OCI-LY3 (cell line): ENCODE results near the gene OSBPL8.
"Not testable (repeated sequence)": the region's sequence is repeated elsewhere in the genome, so short reads cannot be mapped to it uniquely, and the experiment has no call there.

Experiments used
- H2AFZ ChIP-seq: fragments of 200-600, 300-600 bp; shearing (Covaris generic); 2 replicates; pipeline ENCODE4 v1.6.0; 2014; ENCODE audit warnings: antibody characterized with exemption, low read depth, low read length
- H3K27ac ChIP-seq: fragments of 200-600, 300-600 bp; sonication (generic); 2 replicates; pipeline ENCODE4 v1.5.1; 2014; ENCODE audit warnings: mild to moderate bottlenecking, low read length, moderate library complexity, mixed read lengths
- H3K27me3 ChIP-seq: fragments of 200-600, 300-600 bp; sonication (generic); 2 replicates; pipeline ENCODE4 v1.6.1; 2014; ENCODE audit warnings: low read depth, low read length, mixed read lengths
- H3K36me3 ChIP-seq: fragments of 200-600, 300-600 bp; sonication (generic); replicated peaks from 2 replicates; pipeline ENCODE3; 2014; ENCODE audit warnings: low read depth, low read length, mixed read lengths
- H3K4me1 ChIP-seq: fragments of 300-600, 200-600 bp; sonication (generic); 2 replicates; pipeline ENCODE4 v1.6.1; 2014; ENCODE audit warnings: low read length, mixed read lengths
- H3K4me2 ChIP-seq: fragments of 200-600, 300-600 bp; sonication (generic); 2 replicates; pipeline ENCODE4 v1.6.1; 2014; ENCODE audit warnings: low read length, mixed read lengths
- H3K4me3 ChIP-seq: fragments of 300-600, 200-600 bp; sonication (generic); 2 replicates; pipeline ENCODE4 v1.5.1; 2014; ENCODE audit warnings: antibody characterized with exemption, mild to moderate bottlenecking, low read length, moderate library complexity
- H3K79me2 ChIP-seq: fragments of 300-600, 200-600 bp; shearing (Covaris generic); 2 replicates; pipeline ENCODE4 v1.6.1; 2014; ENCODE audit warnings: mild to moderate bottlenecking, low read length, mixed read lengths
- H3K9ac ChIP-seq: fragments of 300-600, 200-600 bp; shearing (Covaris generic); 2 replicates; pipeline ENCODE4 v1.6.0; 2014; ENCODE audit warnings: mild to moderate bottlenecking, low read length, moderate library complexity
- H3K9me3 ChIP-seq: fragments of 200-600, 300-600 bp; shearing (Covaris generic); 2 replicates; pipeline ENCODE4 v1.6.1; 2014; ENCODE audit warnings: low read length, mixed read lengths; ENCODE audit not compliant: insufficient read depth
- H4K20me1 ChIP-seq: fragments of 200-600, 300-600 bp; sonication (generic); 2 replicates; pipeline ENCODE4 v1.6.1; 2016; ENCODE audit warnings: low read length, mixed read lengths; ENCODE audit not compliant: insufficient read depth
- CTCF ChIP-seq: fragments of 200-600, 300-600 bp; sonication (generic); IDR thresholded peaks from 2 replicates; pipeline ENCODE4 v1.5.1; 2014; ENCODE audit warnings: antibody characterized with exemption, low read length, low read depth
- EZH2phosphoT487 ChIP-seq: fragments of 200-600 bp; shearing (Covaris generic); IDR thresholded peaks from 2 replicates; pipeline ENCODE4 v1.6.1; 2018; ENCODE audit warnings: antibody characterized with exemption, mixed run types, low read depth

The OSBPL8 gene

GRCh38 chr12:76332606-76333005 lies 227.0 kb downstream of the OSBPL8 start:
- no peaks in the 10 kb centered on the region for H3K79me2 ChIP-seq
- H3K27me3 ChIP-seq = no peaks in the 10 kb centered on the region
- no peak overlapping the region for H3K9ac ChIP-seq
- H3K9me3 ChIP-seq = no peaks in the 10 kb centered on the region
- no peaks in the 10 kb centered on the region for H3K4me1 ChIP-seq
- H4K20me1 ChIP-seq = no peaks in the 10 kb centered on the region
- H3K4me2 ChIP-seq = no peak overlapping the region
- H3K27ac ChIP-seq = no peak overlapping the region
- H2AFZ ChIP-seq = no peak overlapping the region
- no peak overlapping the region for H3K4me3 ChIP-seq
- no peaks in the 10 kb centered on the region for H3K36me3 ChIP-seq
- no peak for TF ChIP-seq CTCF

GRCh38 chr12:76329606-76330005 lies 230.0 kb downstream of the OSBPL8 start:
- no peak overlapping the region for H3K4me2 ChIP-seq
- H3K36me3 ChIP-seq = no peaks in the 10 kb centered on the region
- no peak overlapping the region for H2AFZ ChIP-seq
- no peak overlapping the region for H3K9ac ChIP-seq
- no peaks in the 10 kb centered on the region for H3K27me3 ChIP-seq
- H3K9me3 ChIP-seq = no peaks in the 10 kb centered on the region
- TF ChIP-seq CTCF (no peak), EZH2phosphoT487 (no peak)
- no peaks in the 10 kb centered on the region for H3K4me1 ChIP-seq
- H3K79me2 ChIP-seq = no peaks in the 10 kb centered on the region
- no peak overlapping the region for H3K27ac ChIP-seq
- H3K4me3 ChIP-seq = no peak overlapping the region
- H4K20me1 ChIP-seq = no peaks in the 10 kb centered on the region

- Histone ChIP-seq H3K4me1 (no peaks in the 10 kb centered on the region), H3K9ac (no peak overlapping the region), H2AFZ (no peak overlapping the region), H3K27me3 (no peaks in the 10 kb centered on the region), H3K79me2 (no peaks in the 10 kb centered on the region), H3K4me3 (no peak overlapping the region), H4K20me1 (no peaks in the 10 kb centered on the region), H3K27ac (no peak overlapping the region), H3K36me3 (no peaks in the 10 kb centered on the region), H3K4me2 (no peak overlapping the region), H3K9me3 (no peaks in the 10 kb centered on the region)
- TF ChIP-seq EZH2phosphoT487 (no peak), CTCF (no peak)
Measured at GRCh38 chr12:76329159-76329558, 230.4 kb downstream of the OSBPL8 start.

- not testable (repeated sequence) for H3K79me2 ChIP-seq, H3K4me2 ChIP-seq, H3K9me3 ChIP-seq, H3K27ac ChIP-seq, H3K36me3 ChIP-seq, H3K4me1 ChIP-seq, H3K9ac ChIP-seq, H3K4me3 ChIP-seq, H4K20me1 ChIP-seq, H2AFZ ChIP-seq, H3K27me3 ChIP-seq
Measured at GRCh38 chr12:76319595-76320319, 239.8 kb downstream of the OSBPL8 start.
